HCT116 (cell line): ENCODE results near the gene MTARC2.

Source experiments
- CEBPB ChIP-seq: IDR thresholded peaks from 2 replicates; pipeline ENCODE4 v1.6.1; 2012; ENCODE audit warnings: low read depth
- EGR1 ChIP-seq: IDR thresholded peaks from 2 replicates; pipeline ENCODE4 v1.6.1; 2012; ENCODE audit warnings: low read depth
- EZH2 ChIP-seq: fragments of 200-600 bp; sonication (generic); IDR thresholded peaks from 2 replicates; pipeline ENCODE4 v1.6.1; 2017; ENCODE audit warnings: antibody characterized with exemption, mixed run types
- MAX ChIP-seq: IDR thresholded peaks from 2 replicates; pipeline ENCODE4 v1.6.1; 2012
- POLR2A ChIP-seq: IDR thresholded peaks from 2 replicates; pipeline ENCODE4 v1.7.0; 2011; ENCODE audit warnings: borderline replicate concordance; ENCODE audit not compliant: insufficient read depth, insufficient read length; ENCODE audit errors: extremely low read depth
- POLR2AphosphoS5 ChIP-seq: IDR thresholded peaks from 2 replicates; pipeline ENCODE4 v1.6.1; 2011; ENCODE audit warnings: mild to moderate bottlenecking, low read depth, low read length, moderate library complexity
- RAD21 ChIP-seq: IDR thresholded peaks from 2 replicates; pipeline ENCODE4 v1.6.1; 2012; ENCODE audit warnings: low read depth, mild to moderate bottlenecking
- REST ChIP-seq: IDR thresholded peaks from 2 replicates; pipeline ENCODE4 v1.6.1; 2012; ENCODE audit warnings: low read depth
- SRF ChIP-seq: IDR thresholded peaks from 2 replicates; pipeline ENCODE4 v1.6.1; 2012; ENCODE audit warnings: low read depth
- TCF7L2 ChIP-seq: IDR thresholded peaks from 2 replicates; pipeline ENCODE4 v1.7.0; 2011; ENCODE audit warnings: borderline replicate concordance, inconsistent platforms; ENCODE audit not compliant: insufficient read depth, insufficient read length; ENCODE audit errors: extremely low read depth
- YY1 ChIP-seq: IDR thresholded peaks from 2 replicates; pipeline ENCODE4 v1.6.1; 2011; ENCODE audit warnings: low read length, low read depth, moderate library complexity, mild to moderate bottlenecking; ENCODE audit not compliant: insufficient replicate concordance; ENCODE audit errors: extremely low read depth
- ZNF274 ChIP-seq: fragments of 200-500 bp; sonication (Bioruptor generic); IDR thresholded peaks from 2 replicates; pipeline ENCODE4 v1.6.1; 2014; ENCODE audit warnings: mild to moderate bottlenecking, low read depth, low read length, inconsistent platforms
- TF ChIP-seq, protein P1 (sequence below), 3 experiments: fragments of 200-600 bp in 1 of 3; sonication (generic) in 1 of 3; IDR thresholded peaks in 2 of 3; conservative IDR thresholded peaks in 1 of 3; 2 replicates each; pipeline ENCODE4 v1.5.1; 2012 to 2017; ENCODE audit warnings: low read depth in 2 of 3, low read length in 2 of 3, antibody characterized with exemption in 1 of 3, borderline replicate concordance in 1 of 3, control low read depth in 1 of 3, mild to moderate bottlenecking in 1 of 3, mixed read lengths in 1 of 3, mixed run types in 1 of 3, moderate library complexity in 1 of 3; ENCODE audit not compliant: insufficient read depth in 1 of 3

DNA sequence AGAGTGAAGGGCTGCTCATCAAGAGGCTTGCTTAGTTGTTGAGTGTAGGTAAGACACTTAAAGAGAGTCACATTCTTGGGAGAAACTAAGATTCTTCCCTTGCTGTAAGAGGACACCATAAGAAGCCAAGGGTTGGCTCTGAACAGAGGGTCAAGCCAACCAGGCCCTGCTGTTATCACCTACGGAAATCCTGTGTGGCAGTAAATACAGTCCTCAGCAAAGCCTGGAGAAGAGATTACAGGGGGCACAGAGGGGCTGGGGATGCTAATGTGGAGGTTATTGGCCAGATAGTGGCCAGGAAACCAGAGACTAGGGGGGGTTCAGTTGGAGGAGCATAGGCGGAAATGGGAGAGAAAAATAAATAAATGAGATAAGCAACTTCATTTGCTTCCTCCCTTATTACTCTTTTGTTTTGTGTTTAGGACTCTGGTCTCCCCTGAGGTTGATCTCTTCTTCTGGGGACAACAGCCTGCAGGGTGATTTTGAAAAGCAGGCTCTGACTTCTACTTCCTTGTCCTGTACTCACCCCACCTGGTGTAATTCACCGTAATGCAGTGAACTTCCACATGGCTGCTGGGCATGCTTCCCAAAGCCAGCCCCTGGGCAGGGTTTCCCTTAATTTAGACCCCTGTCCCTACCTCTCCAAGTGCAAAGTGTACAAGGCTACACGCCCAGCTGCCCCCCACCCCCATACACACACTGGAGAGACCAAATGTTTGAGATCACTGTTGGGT, 79.5 kb downstream of the MTARC2 start:
- TF ChIP-seq POLR2A, result no peak
- no peak for TF ChIP-seq EZH2
- TF ChIP-seq RAD21, result no peak
- TF ChIP-seq ZNF274, result no peak
- TF ChIP-seq, protein P1, sequence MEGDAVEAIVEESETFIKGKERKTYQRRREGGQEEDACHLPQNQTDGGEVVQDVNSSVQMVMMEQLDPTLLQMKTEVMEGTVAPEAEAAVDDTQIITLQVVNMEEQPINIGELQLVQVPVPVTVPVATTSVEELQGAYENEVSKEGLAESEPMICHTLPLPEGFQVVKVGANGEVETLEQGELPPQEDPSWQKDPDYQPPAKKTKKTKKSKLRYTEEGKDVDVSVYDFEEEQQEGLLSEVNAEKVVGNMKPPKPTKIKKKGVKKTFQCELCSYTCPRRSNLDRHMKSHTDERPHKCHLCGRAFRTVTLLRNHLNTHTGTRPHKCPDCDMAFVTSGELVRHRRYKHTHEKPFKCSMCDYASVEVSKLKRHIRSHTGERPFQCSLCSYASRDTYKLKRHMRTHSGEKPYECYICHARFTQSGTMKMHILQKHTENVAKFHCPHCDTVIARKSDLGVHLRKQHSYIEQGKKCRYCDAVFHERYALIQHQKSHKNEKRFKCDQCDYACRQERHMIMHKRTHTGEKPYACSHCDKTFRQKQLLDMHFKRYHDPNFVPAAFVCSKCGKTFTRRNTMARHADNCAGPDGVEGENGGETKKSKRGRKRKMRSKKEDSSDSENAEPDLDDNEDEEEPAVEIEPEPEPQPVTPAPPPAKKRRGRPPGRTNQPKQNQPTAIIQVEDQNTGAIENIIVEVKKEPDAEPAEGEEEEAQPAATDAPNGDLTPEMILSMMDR (IDR thresholded peaks at IDR 0.05 in 2 of 3, conservative IDR thresholded peaks at IDR 0.05 in 1 of 3; ENCODE audit: borderline replicate concordance in 1 of 3, insufficient read depth in 1 of 3, low read depth in 2 of 3, low read length in 2 of 3), result no peak
- TF ChIP-seq POLR2AphosphoS5, result no peak
- TF ChIP-seq CEBPB, result no peak
- TF ChIP-seq MAX, result no peak
- no peak for TF ChIP-seq SRF
- no peak for TF ChIP-seq EGR1
- TF ChIP-seq YY1, result no peak
- no peak for TF ChIP-seq REST
- TF ChIP-seq TCF7L2, result no peak
